Measurements from ENCODE around the gene PACRG.

The PACRG gene

GRCh38 chr6:163001330-163001729 is 273.6 kb downstream of the PACRG start:
- Histone ChIP-seq H3K9ac (ENCODE audit: low read depth in 1 of 2, low read length in 2 of 2) (no peak overlapping the region), H3K4me1 (ENCODE audit: control insufficient read depth in 1 of 2, insufficient read depth in 2 of 2, low read length in 2 of 2) (no peaks in the 10 kb centered on the region), H3K9me3 (ENCODE audit: control insufficient read depth in 1 of 2, low read length in 2 of 2) (peaks cover 4 to 8% of the 10 kb centered on the region in 2 donors), H3K4me3 (ENCODE audit: low read depth in 1 of 2, low read length in 2 of 2) (no peak overlapping the region), H3K36me3 (ENCODE audit: control insufficient read depth in 1 of 2, insufficient read depth in 2 of 2, low read length in 2 of 2) (peaks cover 0 to 5% of the 10 kb centered on the region in 2 donors), H3K27ac (ENCODE audit: low read depth, low read length) (no peak overlapping the region), H3K27me3 (ENCODE audit: control insufficient read depth in 1 of 2, insufficient read depth in 2 of 2, low read length in 2 of 2) (no peaks in the 10 kb centered on the region)

- no peaks in the 10 kb centered on the region for H3K27me3 ChIP-seq (ENCODE audit: control insufficient read depth in 1 of 2, insufficient read depth in 2 of 2, low read length in 2 of 2)
Observed at GRCh38 chr6:163008186-163008585, 280.4 kb downstream of the PACRG start.

GRCh38 chr6:163008626-163009025 is 280.9 kb downstream of the PACRG start:
- H3K4me1 ChIP-seq (ENCODE audit: control insufficient read depth in 1 of 2, insufficient read depth in 2 of 2, low read length in 2 of 2): no peaks in the 10 kb centered on the region
- no peak overlapping the region for H3K4me3 ChIP-seq (ENCODE audit: low read depth in 1 of 2, low read length in 2 of 2)
- peaks cover 0 to 5% of the 10 kb centered on the region in 2 donors for H3K9me3 ChIP-seq (ENCODE audit: control insufficient read depth in 1 of 2, low read length in 2 of 2)
- H3K27ac ChIP-seq (ENCODE audit: low read depth, low read length): no peak overlapping the region
- no peaks in the 10 kb centered on the region for H3K27me3 ChIP-seq (ENCODE audit: control insufficient read depth in 1 of 2, insufficient read depth in 2 of 2, low read length in 2 of 2)
- H3K9ac ChIP-seq (ENCODE audit: low read depth in 1 of 2, low read length in 2 of 2): no peak overlapping the region
- H3K36me3 ChIP-seq (ENCODE audit: control insufficient read depth in 1 of 2, insufficient read depth in 2 of 2, low read length in 2 of 2): no peaks in the 10 kb centered on the region

More at GRCh38 chr6:163008186-163008585, 280.4 kb downstream of the PACRG start:
- no peak overlapping the region for H3K27ac ChIP-seq (ENCODE audit: low read depth, low read length)
- no peaks in the 10 kb centered on the region for H3K36me3 ChIP-seq (ENCODE audit: control insufficient read depth in 1 of 2, insufficient read depth in 2 of 2, low read length in 2 of 2)
- no peak overlapping the region for H3K4me3 ChIP-seq (ENCODE audit: low read depth in 1 of 2, low read length in 2 of 2)
- H3K9me3 ChIP-seq (ENCODE audit: control insufficient read depth in 1 of 2, low read length in 2 of 2): peaks cover 0 to 5% of the 10 kb centered on the region in 2 donors
- no peak overlapping the region for H3K9ac ChIP-seq (ENCODE audit: low read depth in 1 of 2, low read length in 2 of 2)
- H3K4me1 ChIP-seq (ENCODE audit: control insufficient read depth in 1 of 2, insufficient read depth in 2 of 2, low read length in 2 of 2): no peaks in the 10 kb centered on the region

GRCh38 chr6:163010145-163010544 is 282.4 kb downstream of the PACRG start:
- Histone ChIP-seq H3K36me3 (ENCODE audit: control insufficient read depth in 1 of 2, insufficient read depth in 2 of 2, low read length in 2 of 2) (no peaks in the 10 kb centered on the region), H3K27me3 (ENCODE audit: control insufficient read depth in 1 of 2, insufficient read depth in 2 of 2, low read length in 2 of 2) (no peaks in the 10 kb centered on the region), H3K4me3 (ENCODE audit: low read depth in 1 of 2, low read length in 2 of 2) (no peak overlapping the region), H3K9me3 (ENCODE audit: control insufficient read depth in 1 of 2, low read length in 2 of 2) (peaks cover under 1 to 5% of the 10 kb centered on the region in 2 donors), H3K4me1 (ENCODE audit: control insufficient read depth in 1 of 2, insufficient read depth in 2 of 2, low read length in 2 of 2) (no peaks in the 10 kb centered on the region), H3K9ac (ENCODE audit: low read depth in 1 of 2, low read length in 2 of 2) (no peak overlapping the region), H3K27ac (ENCODE audit: low read depth, low read length) (no peak overlapping the region)

DNA sequence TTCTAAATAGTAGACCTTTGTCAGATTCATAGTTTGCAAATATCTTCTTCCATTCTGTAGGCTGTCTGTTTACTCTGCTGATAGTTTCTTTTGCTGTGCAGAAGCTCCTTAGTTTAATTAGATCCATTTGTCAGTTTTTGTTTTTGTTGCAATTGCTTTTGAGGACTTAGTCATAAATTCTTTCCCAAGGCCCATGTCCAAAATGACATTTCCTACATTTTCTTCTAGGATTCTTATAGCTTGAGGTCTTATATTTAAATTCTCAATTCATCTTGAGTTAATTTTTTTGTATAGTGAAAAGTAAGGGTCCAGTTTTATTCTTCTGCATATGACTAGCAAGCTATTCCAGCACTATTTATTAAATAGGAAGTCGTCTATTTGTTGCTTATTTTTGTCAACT is 287.0 kb downstream of the PACRG start:
- Histone ChIP-seq H3K27ac (ENCODE audit: low read depth, low read length) (no peak overlapping the region), H3K9me3 (ENCODE audit: control insufficient read depth in 1 of 2, low read length in 2 of 2) (peaks cover 3 to 5% of the 10 kb centered on the region in 2 donors), H3K4me3 (ENCODE audit: low read depth in 1 of 2, low read length in 2 of 2) (no peak overlapping the region), H3K4me1 (ENCODE audit: control insufficient read depth in 1 of 2, insufficient read depth in 2 of 2, low read length in 2 of 2) (no peaks in the 10 kb centered on the region), H3K9ac (ENCODE audit: low read depth in 1 of 2, low read length in 2 of 2) (no peak overlapping the region), H3K27me3 (ENCODE audit: control insufficient read depth in 1 of 2, insufficient read depth in 2 of 2, low read length in 2 of 2) (no peaks in the 10 kb centered on the region), H3K36me3 (ENCODE audit: control insufficient read depth in 1 of 2, insufficient read depth in 2 of 2, low read length in 2 of 2) (no peaks in the 10 kb centered on the region)

- Histone ChIP-seq H3K4me1 (ENCODE audit: control insufficient read depth in 1 of 2, insufficient read depth in 2 of 2, low read length in 2 of 2) (no peaks in the 10 kb centered on the region), H3K27ac (ENCODE audit: low read depth, low read length) (no peak overlapping the region), H3K27me3 (ENCODE audit: control insufficient read depth in 1 of 2, insufficient read depth in 2 of 2, low read length in 2 of 2) (no peaks in the 10 kb centered on the region), H3K36me3 (ENCODE audit: control insufficient read depth in 1 of 2, insufficient read depth in 2 of 2, low read length in 2 of 2) (no peaks in the 10 kb centered on the region), H3K9ac (ENCODE audit: low read depth in 1 of 2, low read length in 2 of 2) (no peak overlapping the region), H3K4me3 (ENCODE audit: low read depth in 1 of 2, low read length in 2 of 2) (no peak overlapping the region), H3K9me3 (ENCODE audit: control insufficient read depth in 1 of 2, low read length in 2 of 2) (peaks cover 0 to 10% of the 10 kb centered on the region in 2 donors)
Observed at GRCh38 chr6:163017801-163018200, 290.0 kb downstream of the PACRG start.

GRCh38 chr6:163019926-163020325 is 292.2 kb downstream of the PACRG start:
- peaks cover 0 to 15% of the 10 kb centered on the region in 2 donors for H3K9me3 ChIP-seq (ENCODE audit: control insufficient read depth in 1 of 2, low read length in 2 of 2)
- no peak overlapping the region for H3K27ac ChIP-seq (ENCODE audit: low read depth, low read length)
- H3K4me3 ChIP-seq (ENCODE audit: low read depth in 1 of 2, low read length in 2 of 2): no peak overlapping the region
- H3K9ac ChIP-seq (ENCODE audit: low read depth in 1 of 2, low read length in 2 of 2): no peak overlapping the region
- H3K27me3 ChIP-seq (ENCODE audit: control insufficient read depth in 1 of 2, insufficient read depth in 2 of 2, low read length in 2 of 2): no peaks in the 10 kb centered on the region
- no peaks in the 10 kb centered on the region for H3K36me3 ChIP-seq (ENCODE audit: control insufficient read depth in 1 of 2, insufficient read depth in 2 of 2, low read length in 2 of 2)
- H3K4me1 ChIP-seq (ENCODE audit: control insufficient read depth in 1 of 2, insufficient read depth in 2 of 2, low read length in 2 of 2): no peaks in the 10 kb centered on the region

DNA sequence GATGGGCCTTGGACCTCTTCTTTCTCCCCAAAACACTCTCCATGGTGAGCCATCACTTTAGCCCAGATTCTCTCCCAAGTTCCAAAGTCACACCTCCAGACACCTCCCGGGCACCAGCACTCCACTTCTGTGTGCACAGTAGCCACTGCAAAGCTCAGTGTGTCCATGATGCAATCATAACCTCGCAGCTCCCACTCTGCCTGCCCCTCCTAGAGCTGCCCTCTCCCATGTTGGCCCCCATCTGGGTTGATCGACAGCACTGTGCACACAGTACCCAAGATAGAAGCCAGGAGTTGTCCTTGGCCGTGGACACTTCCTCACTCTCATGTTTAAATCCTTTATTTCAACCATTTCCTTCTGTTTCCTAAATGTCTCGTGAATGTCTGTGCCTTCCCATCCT is 293.3 kb downstream of the PACRG start:
- peaks cover 0 to 12% of the 10 kb centered on the region in 2 donors for H3K9me3 ChIP-seq (ENCODE audit: control insufficient read depth in 1 of 2, low read length in 2 of 2)
- no peaks in the 10 kb centered on the region for H3K27me3 ChIP-seq (ENCODE audit: control insufficient read depth in 1 of 2, insufficient read depth in 2 of 2, low read length in 2 of 2)
- no peaks in the 10 kb centered on the region for H3K4me1 ChIP-seq (ENCODE audit: control insufficient read depth in 1 of 2, insufficient read depth in 2 of 2, low read length in 2 of 2)
- no peak overlapping the region for H3K4me3 ChIP-seq (ENCODE audit: low read depth in 1 of 2, low read length in 2 of 2)
- no peak overlapping the region for H3K9ac ChIP-seq (ENCODE audit: low read depth in 1 of 2, low read length in 2 of 2)
- no peaks in the 10 kb centered on the region for H3K36me3 ChIP-seq (ENCODE audit: control insufficient read depth in 1 of 2, insufficient read depth in 2 of 2, low read length in 2 of 2)
- no peak overlapping the region for H3K27ac ChIP-seq (ENCODE audit: low read depth, low read length)

GRCh38 chr6:163023700-163024099 is 295.9 kb downstream of the PACRG start:
- Histone ChIP-seq H3K4me3 (ENCODE audit: low read depth in 1 of 2, low read length in 2 of 2) (no peak overlapping the region), H3K36me3 (ENCODE audit: control insufficient read depth in 1 of 2, insufficient read depth in 2 of 2, low read length in 2 of 2) (no peaks in the 10 kb centered on the region), H3K27me3 (ENCODE audit: control insufficient read depth in 1 of 2, insufficient read depth in 2 of 2, low read length in 2 of 2) (no peaks in the 10 kb centered on the region), H3K9me3 (ENCODE audit: control insufficient read depth in 1 of 2, low read length in 2 of 2) (peaks cover 3 to 12% of the 10 kb centered on the region in 2 donors), H3K9ac (ENCODE audit: low read depth in 1 of 2, low read length in 2 of 2) (no peak overlapping the region), H3K4me1 (ENCODE audit: control insufficient read depth in 1 of 2, insufficient read depth in 2 of 2, low read length in 2 of 2) (no peaks in the 10 kb centered on the region), H3K27ac (ENCODE audit: low read depth, low read length) (no peak overlapping the region)

- Histone ChIP-seq H3K4me3 (ENCODE audit: low read depth in 1 of 2, low read length in 2 of 2) (no peak overlapping the region), H3K9ac (ENCODE audit: low read depth in 1 of 2, low read length in 2 of 2) (no peak overlapping the region), H3K4me1 (ENCODE audit: control insufficient read depth in 1 of 2, insufficient read depth in 2 of 2, low read length in 2 of 2) (no peaks in the 10 kb centered on the region), H3K36me3 (ENCODE audit: control insufficient read depth in 1 of 2, insufficient read depth in 2 of 2, low read length in 2 of 2) (no peaks in the 10 kb centered on the region), H3K9me3 (ENCODE audit: control insufficient read depth in 1 of 2, low read length in 2 of 2) (peaks cover 9 to 12% of the 10 kb centered on the region in 2 donors), H3K27me3 (ENCODE audit: control insufficient read depth in 1 of 2, insufficient read depth in 2 of 2, low read length in 2 of 2) (no peaks in the 10 kb centered on the region), H3K27ac (ENCODE audit: low read depth, low read length) (no peak overlapping the region)
Observed at GRCh38 chr6:163026893-163027292, 299.1 kb downstream of the PACRG start.

DNA sequence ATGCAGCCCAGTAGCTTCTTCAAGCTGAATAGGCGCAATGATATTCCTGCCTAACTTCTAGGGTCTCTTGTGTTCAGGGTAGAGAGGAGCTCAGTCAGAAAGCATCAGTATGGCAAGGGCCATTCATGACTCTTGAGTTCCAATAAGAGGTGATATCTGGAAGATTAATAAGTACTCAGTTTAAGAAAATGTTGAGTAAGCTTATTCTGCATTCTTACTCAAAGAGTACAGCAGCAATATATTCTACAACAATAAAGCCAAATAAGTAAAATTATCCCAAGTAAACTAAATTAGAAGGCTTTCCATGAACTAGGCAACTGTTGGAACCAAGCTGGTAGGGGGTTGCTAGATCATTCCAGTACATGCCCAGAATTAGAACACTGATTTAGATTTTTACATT is 303.2 kb downstream of the PACRG start:
- H3K9me3 ChIP-seq (ENCODE audit: control insufficient read depth in 1 of 2, low read length in 2 of 2): peaks cover 3 to 9% of the 10 kb centered on the region in 2 donors
- H3K36me3 ChIP-seq (ENCODE audit: control insufficient read depth in 1 of 2, insufficient read depth in 2 of 2, low read length in 2 of 2): no peaks in the 10 kb centered on the region
- H3K4me3 ChIP-seq (ENCODE audit: low read depth in 1 of 2, low read length in 2 of 2): no peak overlapping the region
- no peak overlapping the region for H3K27ac ChIP-seq (ENCODE audit: low read depth, low read length)
- no peak overlapping the region for H3K9ac ChIP-seq (ENCODE audit: low read depth in 1 of 2, low read length in 2 of 2)
- H3K4me1 ChIP-seq (ENCODE audit: control insufficient read depth in 1 of 2, insufficient read depth in 2 of 2, low read length in 2 of 2): no peaks in the 10 kb centered on the region
- no peaks in the 10 kb centered on the region for H3K27me3 ChIP-seq (ENCODE audit: control insufficient read depth in 1 of 2, insufficient read depth in 2 of 2, low read length in 2 of 2)
